Stimulated activated naive CD8-positive, alpha-beta T cell treated with anti-CD3 and anti-CD28 coated beads, Interleukin-15, Interleukin-2, amounts not matched to agents 100 U/mL and 50 U/mL, for 24 hours (primary cell): ENCODE results near the gene PUS1.
"Not testable (repeated sequence)": the region's sequence is repeated elsewhere in the genome, so short reads cannot be mapped to it uniquely, and the experiment has no call there.

Source experiments
- ATAC-seq: fragments of 150-1000 bp; cut with Tn5 transposase; one replicate; pipeline ENCODE4 v1.10.0; 2021
- DNase-seq: peaks from one replicate; pipeline ENCODE4 v3.0.0; 2021

PUS1 gene

DNA sequence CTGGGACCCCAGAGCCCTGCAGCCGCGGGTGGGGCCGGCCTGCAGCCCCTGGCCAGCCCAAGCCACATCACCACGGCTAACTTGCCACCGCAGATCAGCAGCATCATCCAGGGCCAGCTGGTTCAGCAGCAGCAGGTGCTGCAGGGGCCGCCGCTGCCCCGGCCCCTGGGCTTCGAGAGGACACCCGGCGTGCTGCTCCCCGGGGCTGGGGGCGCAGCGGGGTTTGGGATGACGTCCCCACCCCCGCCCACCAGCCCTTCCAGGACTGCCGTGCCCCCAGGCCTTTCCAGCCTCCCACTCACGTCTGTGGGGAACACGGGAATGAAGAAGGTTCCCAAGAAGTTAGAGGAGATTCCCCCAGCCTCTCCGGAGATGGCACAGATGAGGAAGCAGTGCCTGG lies 32.3 kb downstream of the PUS1 start:
- ATAC-seq, DNase-seq: not testable (repeated sequence)

DNA sequence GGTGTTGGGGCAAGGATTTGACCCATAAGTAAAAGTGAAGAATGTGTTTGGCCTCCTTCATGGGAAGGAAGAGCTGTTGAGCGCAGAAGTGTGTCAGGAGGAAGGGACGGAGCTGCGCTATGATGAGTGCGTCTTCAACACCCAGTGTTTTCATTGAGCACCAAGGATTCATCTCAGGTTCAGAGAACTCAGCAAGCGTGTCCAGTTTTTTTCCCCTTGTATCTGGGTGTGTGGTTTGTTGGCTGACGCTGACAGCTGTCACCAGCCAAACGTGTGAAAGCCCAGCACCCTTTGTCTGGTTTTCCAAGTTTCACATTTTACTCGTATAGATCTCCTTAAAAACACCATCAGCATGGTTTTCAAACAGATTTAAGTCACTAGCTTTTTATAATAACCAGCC lies 33.0 kb downstream of the PUS1 start:
- ATAC-seq (no peak), DNase-seq (no peak)

DNA sequence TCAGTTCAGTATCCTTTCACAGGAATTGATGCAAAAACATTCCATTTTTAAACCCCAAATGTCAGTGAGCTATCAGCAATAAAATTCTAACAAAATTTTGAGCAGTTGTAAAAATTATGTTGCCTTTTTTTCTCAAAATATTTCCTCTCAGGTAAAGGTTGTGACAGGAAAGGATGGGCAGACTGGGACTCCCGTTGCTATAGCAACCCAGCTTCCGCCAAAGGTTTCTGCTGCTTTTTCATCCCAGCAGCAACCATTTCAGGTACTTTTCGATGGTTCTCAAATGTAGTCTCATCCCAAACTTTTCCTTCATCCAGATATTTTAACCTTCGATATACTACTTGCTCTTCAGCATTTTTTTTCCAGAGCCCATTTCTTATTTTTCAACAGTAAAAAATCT lies 34.3 kb downstream of the PUS1 start:
- no peak for ATAC-seq
- no peak for DNase-seq

DNA sequence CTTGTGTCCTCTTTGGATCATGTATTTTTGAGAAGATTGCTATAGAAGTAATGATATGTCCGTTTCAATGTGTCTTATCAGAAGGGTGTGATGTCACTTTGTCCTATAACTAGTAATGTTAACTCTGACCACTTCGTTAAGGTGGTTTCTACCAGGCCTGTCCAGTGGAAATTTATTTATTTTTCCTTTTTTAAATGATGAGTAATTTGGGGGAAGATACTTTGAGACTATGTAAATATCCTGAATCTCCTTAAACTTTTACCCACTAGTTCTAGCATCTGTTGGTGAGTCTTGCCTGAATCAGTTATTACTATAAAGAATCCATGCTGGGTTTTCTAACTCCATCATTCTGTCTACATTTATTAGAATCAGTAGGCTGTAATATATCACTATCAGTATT lies 36.0 kb downstream of the PUS1 start:
- ATAC-seq (no peak), DNase-seq (no peak)

DNA sequence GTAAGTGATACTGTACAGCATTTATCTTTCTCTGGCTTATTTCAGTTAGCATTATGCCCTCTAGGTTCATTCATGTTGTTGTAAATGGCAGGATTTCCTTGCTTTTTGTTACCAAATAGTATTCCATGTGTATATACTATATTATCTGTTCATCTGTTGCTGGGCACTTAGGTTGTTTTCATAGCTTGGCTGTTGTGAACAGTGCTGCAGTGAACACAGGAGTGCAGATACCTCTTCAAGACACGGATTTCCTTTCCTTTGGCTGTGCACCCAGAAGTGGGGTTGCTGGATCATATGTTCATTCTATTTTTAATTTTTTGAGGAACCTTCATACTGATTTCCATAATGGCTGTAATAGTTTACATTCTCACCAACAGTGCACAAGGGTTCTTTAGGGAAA lies 42.1 kb downstream of the PUS1 start:
- ATAC-seq (no peak), DNase-seq (no peak)

DNA sequence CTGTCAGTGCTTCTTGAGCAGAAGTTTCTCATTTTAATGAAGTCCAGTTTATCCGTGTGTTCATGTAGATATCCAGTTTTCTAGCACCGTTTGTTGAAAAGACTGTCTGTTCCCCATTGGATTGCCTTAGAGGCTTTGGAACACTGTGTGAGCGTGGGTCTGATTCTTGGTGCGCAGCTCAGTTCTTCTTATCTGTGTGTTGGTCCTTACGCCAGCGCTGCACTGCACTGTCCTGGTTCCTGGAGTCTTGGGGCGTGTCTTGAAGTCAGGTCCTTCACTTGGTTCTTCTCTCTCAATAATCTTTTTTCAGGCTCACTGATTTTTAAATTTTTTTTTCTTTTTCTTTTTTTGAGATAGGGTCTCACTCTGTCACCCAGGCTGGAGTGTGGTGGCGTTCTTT lies 46.2 kb downstream of the PUS1 start:
- DNase-seq: no peak
- ATAC-seq: no peak

DNA sequence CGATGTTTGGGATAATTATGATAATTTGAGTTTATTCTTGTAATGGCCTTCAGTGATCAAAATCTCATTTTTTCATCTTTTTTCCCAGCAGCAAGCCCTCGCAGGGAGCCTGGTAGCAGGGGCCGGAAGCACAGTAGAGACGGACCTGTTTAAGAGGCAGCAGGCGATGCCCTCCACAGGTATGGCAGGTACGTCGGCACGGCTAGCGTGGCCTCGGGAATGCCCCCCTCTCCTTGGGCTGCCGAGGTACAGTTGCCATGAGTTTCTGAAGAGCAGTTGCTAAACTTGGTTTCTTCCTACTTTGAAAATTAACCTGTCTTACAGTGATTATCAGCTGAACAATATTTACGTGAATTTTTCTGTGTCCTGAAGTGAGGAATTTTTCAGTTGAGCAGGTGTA lies 50.5 kb downstream of the PUS1 start:
- ATAC-seq: no peak
- DNase-seq: no peak

DNA sequence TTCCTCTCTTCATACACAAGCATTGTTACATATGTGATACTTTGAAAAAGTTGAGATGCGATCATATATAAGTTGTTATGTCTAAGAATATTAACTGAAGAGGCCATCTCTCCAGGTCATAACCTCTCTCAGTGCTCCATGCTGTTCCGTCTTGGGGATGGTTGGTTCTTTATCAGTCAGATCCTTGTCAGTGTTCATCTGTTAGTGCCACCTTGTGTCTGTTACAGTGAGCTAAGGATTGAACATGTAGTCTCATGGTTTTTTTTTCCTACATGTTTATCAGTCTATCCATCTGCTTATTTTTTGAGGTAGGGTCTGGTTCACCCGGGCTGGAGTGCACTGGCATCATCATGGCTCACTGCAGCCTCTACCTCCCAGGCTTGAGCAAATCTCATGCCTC lies 51.2 kb downstream of the PUS1 start:
- ATAC-seq: no peak
- no peak for DNase-seq

DNA sequence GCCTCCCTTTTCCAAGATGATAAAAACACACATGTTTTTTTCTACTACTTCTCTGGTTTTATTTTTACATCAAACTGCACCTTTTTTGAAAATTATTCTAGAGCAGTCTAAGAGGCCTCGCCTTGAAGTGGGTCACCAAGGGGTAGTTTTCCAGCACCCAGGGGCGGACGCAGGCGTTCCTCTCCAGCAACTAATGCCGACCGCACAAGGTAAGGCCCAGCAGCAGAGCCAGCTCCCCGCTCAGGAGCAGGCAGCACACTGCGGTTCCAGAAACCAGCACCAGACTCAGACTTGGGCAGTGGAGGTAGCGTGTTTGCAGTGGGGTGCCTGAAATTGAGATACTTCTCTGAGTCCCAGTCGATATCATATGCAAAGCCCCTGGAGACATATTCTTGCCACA lies 52.3 kb downstream of the PUS1 start:
- DNase-seq (no peak), ATAC-seq (no peak)

DNA sequence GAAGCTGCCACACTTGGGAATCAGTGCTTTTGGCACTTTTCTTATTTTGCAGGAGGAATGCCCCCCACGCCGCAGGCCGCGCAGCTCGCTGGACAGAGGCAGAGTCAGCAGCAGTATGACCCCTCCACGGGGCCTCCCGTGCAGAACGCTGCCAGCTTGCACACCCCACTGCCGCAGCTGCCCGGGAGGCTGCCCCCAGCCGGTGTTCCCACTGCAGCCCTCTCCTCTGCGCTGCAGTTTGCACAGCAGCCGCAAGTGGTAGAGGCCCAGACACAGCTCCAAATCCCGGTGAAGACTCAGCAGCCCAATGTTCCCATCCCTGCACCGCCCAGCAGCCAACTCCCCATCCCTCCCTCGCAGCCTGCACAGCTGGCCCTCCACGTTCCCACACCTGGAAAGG lies 53.0 kb downstream of the PUS1 start:
- DNase-seq (no peak), ATAC-seq (no peak)

DNA sequence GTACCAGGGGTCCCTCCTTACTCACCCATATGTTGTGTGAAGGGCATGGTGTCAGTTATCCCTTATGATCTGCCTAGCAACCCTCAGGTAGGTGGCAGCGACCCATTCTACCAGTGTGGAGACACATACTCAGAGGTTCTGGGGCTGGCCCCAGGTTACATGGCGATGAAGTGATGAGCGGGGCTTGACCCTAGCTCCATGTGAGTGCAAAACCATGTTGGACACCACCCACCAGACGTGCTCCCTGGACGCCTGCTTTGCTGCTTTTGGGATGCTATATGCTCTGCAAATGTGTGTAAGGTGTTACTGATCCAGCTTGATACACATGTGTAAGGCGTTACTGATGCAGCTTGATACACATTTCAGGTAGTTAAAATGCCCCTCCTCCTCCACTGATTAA lies 54.0 kb downstream of the PUS1 start:
- ATAC-seq (no peak), DNase-seq (no peak)

DNA sequence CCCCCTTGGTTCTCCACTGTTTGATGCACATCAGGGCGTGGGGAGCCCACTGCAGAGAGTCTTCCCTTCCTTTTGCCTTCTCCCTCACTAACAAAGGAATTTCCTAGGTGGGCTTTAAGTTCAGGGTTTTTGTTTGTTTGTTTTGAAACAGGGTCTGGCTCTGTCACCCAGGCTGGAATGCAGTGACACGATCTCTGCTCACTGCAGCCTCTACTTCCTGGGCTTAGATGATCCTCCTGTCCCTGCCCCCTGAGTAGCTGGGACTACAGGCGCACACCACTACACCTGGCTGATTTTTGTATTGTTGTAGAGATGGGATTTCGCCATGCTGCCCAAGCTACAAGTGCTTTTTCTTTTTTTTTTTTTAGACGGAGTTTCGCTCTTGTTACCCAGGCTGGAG lies 54.5 kb downstream of the PUS1 start:
- ATAC-seq (no peak), DNase-seq (no peak)

DNA sequence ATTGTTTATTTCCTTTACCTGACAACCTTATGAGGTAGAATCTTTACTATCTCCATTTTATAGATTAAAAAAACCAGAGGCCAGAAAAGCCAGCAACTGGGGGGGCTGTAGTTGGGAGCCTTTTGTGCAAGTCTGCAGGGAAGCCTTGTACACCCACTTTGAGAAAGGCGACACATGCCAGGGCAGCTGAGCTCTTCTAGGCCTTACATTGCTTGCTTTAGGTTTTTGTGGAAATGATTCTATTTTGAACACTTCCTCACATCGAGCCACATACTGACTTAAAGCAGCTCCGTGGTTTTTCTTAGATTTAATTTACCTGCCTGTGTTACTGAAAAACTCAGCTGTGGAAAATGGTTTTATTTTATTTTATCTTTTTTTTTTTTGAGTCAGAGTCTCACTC lies 55.3 kb downstream of the PUS1 start:
- no peak for DNase-seq
- no peak for ATAC-seq

DNA sequence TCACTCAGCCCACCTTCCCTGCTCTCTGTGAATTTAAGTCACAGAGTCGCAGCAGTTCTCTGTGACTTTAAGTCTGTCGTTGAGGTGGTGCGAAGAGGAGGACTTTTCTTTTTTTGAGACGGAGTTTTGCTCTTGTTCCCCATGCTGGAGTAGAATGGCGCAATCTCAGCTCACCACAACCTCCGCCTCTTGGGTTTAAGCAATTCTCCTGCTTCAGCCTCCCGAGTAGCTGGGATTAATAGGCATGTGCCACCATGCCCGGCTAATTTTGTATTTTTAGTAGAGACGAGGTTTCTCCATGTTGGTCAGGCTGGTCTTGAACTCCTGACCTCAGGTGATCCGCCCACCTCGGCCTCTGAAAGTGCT lies 56.4 kb downstream of the PUS1 start:
- ATAC-seq, DNase-seq: not testable (repeated sequence)

DNA sequence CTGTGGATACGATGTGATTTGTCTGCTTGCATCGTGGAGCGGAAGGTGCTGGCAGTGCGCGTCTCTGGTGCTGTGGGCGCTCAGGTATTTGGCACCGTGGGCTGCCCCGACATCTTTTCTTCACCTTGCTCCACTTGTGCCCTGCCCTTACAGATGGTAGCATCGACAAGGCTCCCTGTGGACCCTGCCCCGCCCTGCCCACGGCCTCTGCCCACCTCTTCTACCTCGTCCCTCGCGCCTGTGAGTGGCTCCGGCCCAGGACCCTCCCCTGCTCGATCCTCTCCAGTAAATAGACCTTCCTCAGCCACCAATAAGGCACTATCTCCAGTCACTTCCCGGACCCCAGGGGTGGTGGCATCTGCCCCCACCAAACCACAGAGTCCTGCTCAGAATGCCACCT lies 57.3 kb downstream of the PUS1 start:
- DNase-seq (no peak), ATAC-seq (no peak)

DNA sequence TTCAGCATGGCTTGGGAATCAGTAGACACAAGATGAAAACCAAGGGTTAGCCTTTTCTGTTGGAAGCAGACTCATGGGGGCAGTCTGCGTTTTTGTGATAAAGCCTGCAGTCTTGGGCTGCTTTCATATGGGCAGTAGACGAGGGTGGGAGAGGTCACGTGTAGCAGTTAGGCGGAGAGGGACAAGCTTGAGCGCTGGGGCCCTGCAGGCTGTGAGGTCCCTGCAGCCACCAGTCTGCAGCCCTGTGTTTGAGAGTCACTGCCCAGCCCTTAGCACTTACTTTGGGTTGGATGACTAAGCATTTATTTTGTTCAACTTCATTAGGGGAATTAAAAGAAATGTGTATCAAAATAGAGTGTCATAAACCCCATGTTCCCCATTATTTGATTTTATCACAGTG lies 57.8 kb downstream of the PUS1 start:
- DNase-seq (no peak), ATAC-seq (no peak)

DNA sequence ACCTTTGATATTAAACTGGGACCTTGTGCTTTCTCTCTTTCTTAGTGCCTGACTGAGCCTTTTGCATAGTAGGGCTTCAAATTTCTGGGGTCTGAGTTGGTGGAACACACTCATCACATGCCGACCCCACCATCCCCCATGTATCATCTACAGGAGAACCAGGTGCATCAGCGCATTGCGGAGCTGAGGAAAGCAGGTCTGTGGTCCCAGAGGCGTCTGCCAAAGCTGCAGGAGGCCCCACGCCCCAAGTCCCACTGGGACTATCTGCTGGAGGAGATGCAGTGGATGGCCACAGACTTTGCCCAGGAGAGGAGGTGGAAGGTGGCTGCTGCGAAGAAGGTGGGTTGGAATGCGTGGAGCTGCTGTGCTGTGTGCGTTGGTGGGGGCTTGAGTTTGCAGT lies 58.5 kb downstream of the PUS1 start:
- DNase-seq (no peak), ATAC-seq (no peak)

DNA sequence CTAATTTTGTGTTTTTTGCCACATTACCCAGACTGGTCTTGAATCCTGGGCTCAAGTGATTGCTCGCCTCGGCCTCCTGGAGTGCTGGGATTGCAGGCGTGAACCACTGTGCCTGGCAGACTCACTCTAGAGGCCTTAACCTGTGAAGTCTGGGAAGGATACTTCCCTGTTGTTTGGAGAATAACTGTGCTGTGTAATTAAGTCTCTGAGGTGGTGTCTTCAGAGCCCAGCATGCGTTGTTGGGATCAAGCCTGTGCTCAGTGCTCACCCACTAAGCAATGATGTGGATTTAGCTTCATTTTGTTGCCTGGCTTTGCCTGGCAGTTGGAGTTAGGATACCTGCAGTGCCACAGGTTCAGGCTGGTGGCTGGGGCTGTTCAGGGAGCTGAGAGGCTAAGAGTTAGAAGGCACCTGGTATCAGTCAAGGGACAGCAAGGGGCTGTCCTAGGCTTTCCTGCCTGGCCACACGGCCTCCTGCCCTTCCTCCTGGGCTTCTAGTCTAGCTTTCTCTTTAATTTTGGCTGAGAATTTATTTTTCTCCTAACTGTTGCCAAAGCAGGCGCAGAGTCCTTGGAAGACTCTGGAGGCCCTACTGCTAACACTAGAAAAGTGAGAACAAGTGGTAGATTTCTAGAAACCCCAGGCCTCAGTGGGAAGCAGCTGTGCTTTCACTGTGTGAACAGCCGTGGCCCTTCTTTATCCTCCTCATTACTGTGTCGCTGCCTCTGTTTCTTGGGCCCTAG lies 59.1 kb downstream of the PUS1 start:
- DNase-seq (no peak), ATAC-seq (no peak)

DNA sequence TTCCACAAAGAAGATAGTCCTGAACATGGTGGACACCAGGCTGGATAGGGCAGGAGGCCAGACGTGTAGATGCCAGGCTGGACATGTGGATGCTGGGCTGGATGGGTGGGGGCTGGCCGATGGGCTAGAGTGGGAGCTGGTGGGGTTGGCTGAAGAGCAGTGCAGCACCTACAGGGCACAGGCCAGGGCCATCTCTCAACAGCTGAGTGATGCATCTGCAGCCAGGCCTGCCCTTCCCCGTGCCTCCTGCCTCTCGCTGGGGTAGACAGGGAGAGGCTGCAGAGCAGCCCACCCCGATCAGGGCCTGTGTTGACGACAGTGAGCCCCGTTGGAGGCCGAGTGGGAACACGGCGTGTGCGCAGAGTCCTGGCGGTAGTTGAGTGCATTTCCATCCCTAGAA lies 59.9 kb downstream of the PUS1 start:
- DNase-seq (no peak), ATAC-seq (no peak)

DNA sequence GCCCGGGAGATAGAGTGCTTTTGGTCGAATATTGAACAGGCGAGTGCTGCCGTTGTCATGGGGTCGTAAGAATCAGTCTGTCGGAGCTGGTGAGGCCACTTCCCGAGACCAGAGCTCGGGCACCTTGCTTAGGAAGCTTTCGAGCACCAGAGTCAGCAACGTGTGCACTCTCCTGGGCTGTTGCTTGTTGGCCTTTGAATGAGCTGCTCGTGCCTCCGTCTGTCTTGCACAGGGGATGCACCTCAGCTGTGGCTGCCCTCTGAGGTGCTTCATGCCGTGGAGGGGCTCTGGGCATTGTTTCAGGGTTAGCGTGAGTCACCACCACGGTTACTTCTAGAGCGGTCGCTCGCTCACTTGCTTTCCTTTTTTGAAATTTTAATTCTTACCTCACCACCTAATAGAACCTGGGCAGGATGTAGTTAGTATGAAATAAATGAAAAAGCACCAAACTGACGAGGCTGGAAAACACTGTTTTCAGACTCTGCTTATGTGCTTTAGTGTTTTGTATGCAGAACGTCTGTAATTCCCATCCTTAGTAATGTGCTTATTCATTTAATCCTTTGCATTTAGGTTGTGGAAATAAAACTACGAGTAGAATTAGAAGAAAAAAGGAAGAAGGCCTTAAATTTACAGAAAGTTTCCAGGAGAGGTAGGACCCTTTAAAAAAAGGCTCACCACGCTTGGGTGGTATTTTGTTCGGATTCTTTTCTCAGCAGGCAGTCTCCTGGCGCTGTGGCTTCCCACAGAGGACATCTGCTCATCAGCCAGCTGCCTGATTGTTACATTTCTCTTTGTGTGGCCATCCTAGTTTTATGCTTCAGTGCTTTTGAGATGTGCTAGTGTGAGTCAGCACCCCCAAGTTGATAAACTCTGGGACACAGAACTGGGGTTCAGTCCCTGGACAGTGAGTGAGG lies 61.2 kb downstream of the PUS1 start:
- no peak for DNase-seq
- ATAC-seq: no peak

DNA sequence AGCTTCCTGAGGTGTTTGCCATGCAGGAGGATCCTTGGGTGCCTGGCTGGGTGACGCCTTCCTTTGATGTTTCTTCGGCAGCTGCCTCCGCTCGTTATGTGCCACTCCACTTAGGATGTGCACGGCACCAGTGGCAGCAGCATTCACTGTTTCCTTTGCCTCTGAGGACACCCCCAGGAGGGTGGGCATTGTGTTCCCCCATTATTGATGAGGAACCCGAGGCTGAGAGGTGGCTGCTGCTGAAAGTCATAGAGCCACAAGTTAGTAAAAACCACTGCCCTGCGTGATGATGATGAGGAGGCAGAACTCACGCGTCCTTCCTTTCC lies 61.9 kb downstream of the PUS1 start:
- no peak for DNase-seq
- no peak for ATAC-seq

DNA sequence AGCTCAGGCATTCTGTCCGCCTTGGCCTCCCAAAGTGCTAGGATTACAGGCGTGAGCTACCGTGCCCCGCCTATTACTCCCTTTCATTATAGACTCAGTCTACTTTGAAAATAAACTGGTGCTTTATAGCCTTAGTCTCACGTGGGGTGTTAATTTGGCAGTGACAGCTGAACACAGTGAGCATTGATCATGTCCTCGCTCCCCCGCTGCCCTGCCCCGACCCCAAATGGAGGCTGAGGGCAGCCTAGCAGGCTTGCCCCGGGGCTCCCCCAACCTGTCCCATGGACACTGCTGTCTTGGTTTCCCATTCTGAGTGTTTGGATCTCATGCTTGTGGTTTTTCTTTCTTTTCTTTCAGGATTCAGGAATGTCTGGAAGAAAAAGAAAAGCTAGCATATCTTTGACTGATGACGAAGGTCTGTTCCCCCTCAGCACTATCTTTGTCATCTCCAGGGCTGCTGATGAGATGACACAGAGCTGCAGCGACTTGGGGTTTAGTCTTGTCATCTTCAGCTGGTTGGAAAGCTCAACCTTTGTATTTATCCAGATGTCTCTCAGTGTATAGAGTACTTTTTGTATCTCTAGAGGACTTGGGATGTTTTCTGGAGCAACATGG lies 62.8 kb downstream of the PUS1 start:
- DNase-seq: no peak
- ATAC-seq: no peak

DNA sequence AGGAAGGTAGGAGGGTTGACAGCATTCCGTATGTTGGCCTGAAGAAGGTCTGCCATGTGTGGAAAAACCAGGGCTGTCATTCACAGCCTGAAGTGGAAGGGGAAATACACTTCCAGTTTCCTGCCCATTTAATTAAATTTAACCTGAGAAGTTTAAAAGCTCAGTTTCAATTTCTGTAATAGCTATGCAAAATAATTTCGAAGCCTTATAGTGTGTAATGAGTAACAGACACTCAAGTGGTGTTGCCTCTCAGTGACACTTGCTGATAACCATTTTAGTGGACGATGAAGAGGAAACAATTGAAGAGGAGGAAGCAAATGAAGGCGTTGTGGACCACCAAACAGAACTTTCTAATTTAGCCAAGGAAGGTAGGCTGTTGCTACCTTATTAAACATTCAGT lies 65.5 kb downstream of the PUS1 start:
- DNase-seq: no peak

More for the DNA sequence above, 65.5 kb downstream of the PUS1 start:
- no peak for ATAC-seq
